ENCODE results near the gene CXCR6. TPM values are rescaled to one million over a fixed set of nuclear protein-coding genes. Genes with fewer than 3 reads are reported as not detected.

The CXCR6 gene
- total and polyA plus RNA-seq, 2 of the 13 experiments (the other 11 are each of a cell fraction or from before 2014, with no cell fraction given): not detected

- TF ChIP-seq ZBTB49 (CRISPR knock-in tag; IDR thresholded peaks at IDR 0.05; ENCODE audit: borderline replicate concordance): no peak
- no peak for TF ChIP-seq ELF3 (CRISPR knock-in tag; IDR thresholded peaks at IDR 0.05)
- TF ChIP-seq HINFP (CRISPR knock-in tag; IDR thresholded peaks at IDR 0.05; ENCODE audit: low read depth): no peak
- no peak for TF ChIP-seq RFX3 (CRISPR knock-in tag; IDR thresholded peaks at IDR 0.05)
- no peak for TF ChIP-seq ZNF451 (CRISPR knock-in tag; IDR thresholded peaks at IDR 0.05)
- TF ChIP-seq PCBP2 (optimal IDR thresholded peaks at IDR 0.05; ENCODE audit: low read depth, low read length, poor library complexity, severe bottlenecking): no peak
- no peak for TF ChIP-seq FOXP4 (CRISPR knock-in tag; IDR thresholded peaks at IDR 0.05)
- no peak for TF ChIP-seq ZBTB38 (CRISPR knock-in tag; IDR thresholded peaks at IDR 0.05)
Observed at GRCh38 chr3:45993421-45994027, 50.3 kb downstream of the CXCR6 start (continued).
